Measurements from ENCODE around the gene STX1A.

STX1A gene

GRCh38 chr7:73718905-73719805, at the start of gene STX1A:
Gene STX1A, minus strand, starts transcription at chr7:73719669. Its CDS starts 38 bp downstream, at chr7:73719631.
- peak; percentile 79 for DNase-seq (ENCODE audit: low spot score)

DNA sequence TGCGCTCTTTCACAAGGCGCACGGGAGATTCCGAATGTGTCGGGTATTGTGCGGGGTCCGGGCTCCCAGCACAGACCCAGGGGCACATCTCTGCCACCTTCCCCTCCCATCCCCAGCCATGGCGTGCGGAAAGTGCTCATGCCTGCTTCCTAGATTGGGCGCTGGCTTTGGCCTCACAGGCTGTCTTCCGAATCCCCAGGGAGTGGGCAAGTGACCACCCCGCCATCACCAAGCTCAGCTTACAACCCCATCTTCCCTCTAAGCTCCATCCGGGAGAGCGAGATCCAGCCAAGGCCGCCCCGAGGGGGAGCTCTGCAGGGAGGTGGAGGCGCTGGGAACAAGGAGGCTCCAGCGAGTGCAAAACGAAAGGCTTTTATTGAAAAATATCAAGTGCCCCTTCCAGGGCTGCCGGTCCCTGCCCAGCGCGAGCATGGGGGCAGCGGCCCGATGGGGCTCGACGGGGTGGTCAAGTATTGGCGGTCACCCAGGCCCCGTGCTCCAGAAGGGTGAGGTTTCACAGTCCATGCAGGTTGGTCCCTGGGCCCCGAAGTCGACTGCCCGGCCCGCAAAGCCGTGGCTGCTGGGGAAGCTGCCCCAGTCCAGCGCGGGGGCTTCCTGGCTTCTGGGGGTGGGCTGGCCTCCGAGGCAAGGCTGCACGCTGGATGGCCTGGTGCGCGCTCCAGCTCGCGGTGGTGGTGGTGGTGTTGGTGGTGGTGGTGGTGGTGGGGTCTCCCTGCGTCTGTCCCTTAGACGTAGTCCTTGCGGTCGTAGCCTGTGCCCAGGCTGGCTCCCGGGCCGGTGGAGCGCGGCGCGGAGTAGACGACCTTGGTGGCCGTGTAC, 49.4 kb upstream of the STX1A start:
- peak; percentile 23 for DNase-seq (ENCODE audit: low spot score)

- DNase-seq (ENCODE audit: low spot score), result no peak
These were observed 47.2 kb upstream of the STX1A start for GRCh38 chr7:73766556-73767229.

GRCh38 chr7:73762659-73762999, 43.2 kb upstream of the STX1A start:
- no peak for DNase-seq (ENCODE audit: low spot score)

DNA sequence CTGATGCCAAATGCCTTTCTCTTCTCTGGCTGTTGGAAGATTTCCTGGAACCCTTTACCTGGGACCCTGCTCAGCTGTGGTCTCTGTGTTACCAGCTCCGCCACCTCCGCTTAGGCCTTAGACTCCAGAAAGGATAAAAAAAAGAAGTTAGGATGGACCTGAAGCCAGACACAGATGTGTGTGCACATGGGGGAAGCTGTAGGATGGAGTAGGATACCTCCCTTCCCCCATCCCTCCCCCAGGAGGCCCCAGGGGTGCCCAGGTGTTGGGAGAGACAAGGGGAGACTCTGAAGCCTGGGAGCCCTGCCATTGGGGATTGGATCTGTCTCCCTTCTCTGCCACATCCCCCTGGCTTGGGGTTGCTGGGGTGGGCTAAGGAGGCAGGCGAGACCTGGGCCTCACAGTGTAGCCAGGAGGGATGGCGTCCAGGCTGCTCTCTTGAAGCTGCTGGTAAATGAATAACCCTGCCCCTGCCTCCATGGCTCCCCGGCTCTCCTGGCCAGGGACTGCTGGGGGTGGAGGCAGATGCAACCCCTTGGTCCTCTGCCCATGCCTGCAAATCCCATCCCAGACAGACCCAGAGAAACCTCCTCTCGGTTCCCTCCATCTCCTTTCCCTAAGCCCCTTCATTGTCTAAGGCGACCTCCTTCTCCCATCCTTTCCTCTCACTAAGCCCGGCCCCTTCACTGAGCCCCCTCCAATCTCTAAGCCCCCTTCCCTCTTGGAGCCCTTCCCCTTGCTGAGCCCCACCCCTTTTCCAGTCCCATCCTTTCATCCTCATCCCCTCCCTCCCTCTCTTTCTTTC, 42.6 kb upstream of the STX1A start:
- no peak for DNase-seq (ENCODE audit: low spot score)

GRCh38 chr7:73758581-73759138, 39.2 kb upstream of the STX1A start:
- DNase-seq (ENCODE audit: low spot score), result no peak

- no peak for DNase-seq (ENCODE audit: low spot score)
These were observed 30.7 kb upstream of the STX1A start for GRCh38 chr7:73749931-73750776.

- DNase-seq (ENCODE audit: low spot score), result no peak
These were observed 26.9 kb upstream of the STX1A start for GRCh38 chr7:73746378-73746777.

- DNase-seq (ENCODE audit: low spot score), result peak; percentile 100
These were observed 23.5 kb upstream of the STX1A start for GRCh38 chr7:73742753-73743641.

DNA sequence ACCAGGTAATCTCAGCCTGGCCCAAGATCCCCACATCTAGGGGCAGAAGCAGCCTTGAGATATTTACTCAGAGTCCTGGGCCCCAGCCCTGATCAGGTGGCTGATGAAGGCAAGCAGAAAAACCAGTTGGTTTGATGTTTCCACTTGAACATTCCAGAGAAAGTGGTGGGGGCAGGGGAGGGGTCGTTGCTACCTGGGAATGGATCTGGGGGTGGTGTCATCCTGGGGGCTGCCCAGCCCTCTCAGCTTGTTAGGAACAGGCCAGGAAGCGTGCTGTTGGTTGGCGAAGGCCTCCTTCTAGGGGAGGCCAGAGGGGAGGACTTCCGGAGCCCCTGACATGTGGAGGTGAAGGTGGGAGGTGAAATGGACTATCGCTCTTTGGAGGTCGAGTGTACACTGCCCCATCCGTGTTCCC, 22.9 kb upstream of the STX1A start:
- peak; percentile 72 for DNase-seq (ENCODE audit: low spot score)

DNA sequence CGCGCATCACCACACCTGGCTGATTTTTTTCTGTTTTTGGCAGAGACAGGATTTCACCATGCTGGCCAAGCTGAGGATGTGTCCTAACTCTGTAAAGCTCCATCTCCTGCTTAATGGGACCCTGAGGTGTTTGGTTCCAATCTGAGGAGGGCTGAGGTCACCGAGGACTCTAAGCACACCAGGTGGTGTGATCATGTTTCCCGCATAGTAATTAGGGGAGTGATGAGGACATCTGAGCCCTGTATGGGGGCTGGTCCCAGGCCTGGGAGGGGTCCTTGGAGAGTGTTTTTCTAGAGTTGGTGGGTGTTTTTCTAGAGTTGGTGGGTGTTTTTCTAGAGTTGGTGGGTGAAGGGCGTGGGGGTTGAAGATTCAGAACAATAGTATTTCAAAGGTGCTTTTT, 22.1 kb upstream of the STX1A start:
- DNase-seq (ENCODE audit: low spot score), result peak; percentile 66

GRCh38 chr7:73740771-73741170, 21.3 kb upstream of the STX1A start:
- DNase-seq (ENCODE audit: low spot score), result peak; percentile 82

- no peak for DNase-seq (ENCODE audit: low spot score)
These were observed 20.7 kb upstream of the STX1A start for GRCh38 chr7:73740212-73740611.

DNA sequence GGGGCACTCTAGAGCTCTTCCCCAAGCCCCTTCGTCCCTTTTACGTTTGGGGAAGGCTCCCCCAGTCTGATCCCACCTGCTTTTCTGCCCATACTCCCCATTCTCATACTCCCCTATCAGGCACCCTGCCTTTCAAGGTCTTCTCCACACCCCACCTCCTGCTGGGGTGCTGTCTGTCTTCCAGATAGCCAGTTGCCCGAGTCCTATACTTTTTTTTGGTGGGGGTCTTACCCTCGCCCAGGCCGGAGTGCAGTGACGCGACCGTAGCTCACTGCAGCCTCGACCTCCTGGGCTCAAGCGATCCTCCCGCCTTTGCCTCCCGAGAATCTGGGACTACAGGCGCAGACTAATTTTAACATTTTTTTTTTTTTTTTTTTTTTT, 19.9 kb upstream of the STX1A start:
- no peak for DNase-seq (ENCODE audit: low spot score)

DNA sequence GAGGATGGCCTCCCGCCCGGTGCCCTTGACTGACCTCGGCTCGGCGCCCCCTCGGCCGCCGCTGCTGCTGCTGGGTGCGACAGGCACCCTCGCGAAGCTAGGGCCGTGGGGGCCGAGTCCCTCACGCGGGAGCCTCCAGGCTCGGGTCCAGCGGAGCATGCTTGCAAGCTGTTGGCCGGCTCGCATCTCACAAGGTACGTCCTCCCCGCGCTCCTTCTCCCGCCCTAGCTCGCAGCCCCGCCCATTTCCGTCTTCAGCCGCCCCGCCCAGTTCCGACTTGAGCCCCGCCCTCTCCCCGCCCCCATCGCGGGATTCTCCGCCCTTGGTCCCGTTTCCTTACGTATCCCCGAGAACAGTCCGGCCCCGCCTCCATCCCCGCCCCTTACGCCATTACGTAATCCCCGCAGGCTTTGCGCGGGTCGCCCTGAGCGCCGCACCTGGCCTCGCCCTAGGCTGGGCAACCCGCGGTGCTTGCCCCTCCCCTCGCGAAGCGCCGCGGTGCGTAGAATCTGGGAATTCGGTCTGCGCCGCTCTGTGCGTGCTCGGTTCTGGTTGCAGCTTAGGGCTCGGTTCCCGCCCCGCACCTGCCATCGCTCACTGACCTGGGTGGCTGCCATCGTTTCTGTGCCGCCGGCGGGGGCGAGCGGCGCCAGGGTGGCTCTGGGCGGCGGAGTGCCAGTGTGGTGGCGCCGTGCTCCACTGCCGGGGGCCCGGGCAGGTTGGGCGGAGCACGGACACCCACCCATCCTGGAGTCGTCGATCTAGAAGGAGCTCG, 19.3 kb upstream of the STX1A start, which contains the start of gene ABHD11:
TSS of gene ABHD11 (minus strand) at position 191 of the 775 bp plus-strand sequence. CDS start at position 159, 32 bp downstream.
- peak; percentile 99 for DNase-seq (ENCODE audit: low spot score)

DNA sequence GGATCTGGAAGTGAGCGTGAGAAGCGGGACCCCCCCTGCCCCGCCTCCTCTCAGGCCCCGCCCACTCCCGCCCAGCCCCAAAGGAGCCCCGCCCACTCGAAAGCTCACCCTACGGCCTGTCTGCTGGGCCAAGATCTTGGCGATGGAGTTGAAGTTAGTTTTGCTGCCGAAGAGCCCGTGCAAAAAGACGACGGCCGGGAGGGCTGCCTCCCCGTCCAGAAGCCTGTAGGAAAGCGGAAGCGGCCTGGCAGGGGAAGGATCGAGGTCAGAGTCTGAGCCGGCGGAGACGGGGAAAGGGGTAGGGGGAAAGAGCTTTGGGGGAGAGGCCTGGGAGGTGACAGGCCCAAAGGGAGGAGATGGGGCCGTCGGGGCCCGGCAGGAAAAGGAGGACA, 18.7 kb upstream of the STX1A start:
- peak; percentile 64 for DNase-seq (ENCODE audit: low spot score)

- DNase-seq (ENCODE audit: low spot score), result no peak
These were observed 18.2 kb upstream of the STX1A start for GRCh38 chr7:73737491-73738219.

GRCh38 chr7:73736885-73737284, 17.4 kb upstream of the STX1A start:
- no peak for DNase-seq (ENCODE audit: low spot score)
